Measurements from ENCODE around the gene DMXL2.

The DMXL2 gene

DNA sequence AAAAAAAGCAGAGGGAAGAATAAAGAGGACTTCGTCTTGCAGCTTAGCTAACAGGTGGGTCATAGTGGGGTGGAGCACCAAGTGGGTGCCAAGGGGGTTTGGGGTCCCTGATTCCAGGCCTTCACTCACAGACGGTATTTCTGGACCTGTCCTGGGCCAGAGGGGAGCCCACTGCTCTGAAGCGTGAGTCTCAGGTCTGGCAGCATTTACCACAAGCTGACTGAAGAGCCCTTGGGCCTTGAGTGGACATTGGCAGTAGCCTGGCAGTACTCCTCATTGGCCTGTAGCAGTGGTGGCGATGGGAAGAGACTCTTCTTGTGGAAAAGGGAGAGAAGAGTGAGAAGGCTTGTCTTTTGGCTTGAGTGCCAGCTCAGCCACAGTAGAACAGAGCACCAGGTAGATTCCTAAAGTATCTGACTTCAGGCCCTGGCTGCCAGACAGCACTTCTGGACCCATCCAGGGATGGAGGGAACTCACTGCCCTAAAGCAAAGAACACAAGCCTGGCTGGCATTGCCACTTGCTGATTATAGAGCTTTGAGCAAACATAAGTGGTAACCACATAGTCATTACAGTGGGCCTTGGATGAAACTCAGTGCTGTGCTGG is 208.2 kb downstream of the DMXL2 start:
- TF ChIP-seq, protein P1, sequence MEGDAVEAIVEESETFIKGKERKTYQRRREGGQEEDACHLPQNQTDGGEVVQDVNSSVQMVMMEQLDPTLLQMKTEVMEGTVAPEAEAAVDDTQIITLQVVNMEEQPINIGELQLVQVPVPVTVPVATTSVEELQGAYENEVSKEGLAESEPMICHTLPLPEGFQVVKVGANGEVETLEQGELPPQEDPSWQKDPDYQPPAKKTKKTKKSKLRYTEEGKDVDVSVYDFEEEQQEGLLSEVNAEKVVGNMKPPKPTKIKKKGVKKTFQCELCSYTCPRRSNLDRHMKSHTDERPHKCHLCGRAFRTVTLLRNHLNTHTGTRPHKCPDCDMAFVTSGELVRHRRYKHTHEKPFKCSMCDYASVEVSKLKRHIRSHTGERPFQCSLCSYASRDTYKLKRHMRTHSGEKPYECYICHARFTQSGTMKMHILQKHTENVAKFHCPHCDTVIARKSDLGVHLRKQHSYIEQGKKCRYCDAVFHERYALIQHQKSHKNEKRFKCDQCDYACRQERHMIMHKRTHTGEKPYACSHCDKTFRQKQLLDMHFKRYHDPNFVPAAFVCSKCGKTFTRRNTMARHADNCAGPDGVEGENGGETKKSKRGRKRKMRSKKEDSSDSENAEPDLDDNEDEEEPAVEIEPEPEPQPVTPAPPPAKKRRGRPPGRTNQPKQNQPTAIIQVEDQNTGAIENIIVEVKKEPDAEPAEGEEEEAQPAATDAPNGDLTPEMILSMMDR (IDR thresholded peaks at IDR 0.05; ENCODE audit: extremely low read depth, missing control alignments) = no peak
- no peak for DNase-seq (ENCODE audit: low spot score)

GRCh38 chr15:51405693-51406523 is 216.7 kb downstream of the DMXL2 start:
- TF ChIP-seq, protein P1 (IDR thresholded peaks at IDR 0.05; ENCODE audit: extremely low read depth, missing control alignments) = no peak
- DNase-seq (ENCODE audit: low spot score) = no peak

- TF ChIP-seq, protein P1 (IDR thresholded peaks at IDR 0.05; ENCODE audit: extremely low read depth, missing control alignments) = no peak
- no peak for DNase-seq (ENCODE audit: low spot score)
Measured at GRCh38 chr15:51403946-51404695, 218.4 kb downstream of the DMXL2 start.

DNA sequence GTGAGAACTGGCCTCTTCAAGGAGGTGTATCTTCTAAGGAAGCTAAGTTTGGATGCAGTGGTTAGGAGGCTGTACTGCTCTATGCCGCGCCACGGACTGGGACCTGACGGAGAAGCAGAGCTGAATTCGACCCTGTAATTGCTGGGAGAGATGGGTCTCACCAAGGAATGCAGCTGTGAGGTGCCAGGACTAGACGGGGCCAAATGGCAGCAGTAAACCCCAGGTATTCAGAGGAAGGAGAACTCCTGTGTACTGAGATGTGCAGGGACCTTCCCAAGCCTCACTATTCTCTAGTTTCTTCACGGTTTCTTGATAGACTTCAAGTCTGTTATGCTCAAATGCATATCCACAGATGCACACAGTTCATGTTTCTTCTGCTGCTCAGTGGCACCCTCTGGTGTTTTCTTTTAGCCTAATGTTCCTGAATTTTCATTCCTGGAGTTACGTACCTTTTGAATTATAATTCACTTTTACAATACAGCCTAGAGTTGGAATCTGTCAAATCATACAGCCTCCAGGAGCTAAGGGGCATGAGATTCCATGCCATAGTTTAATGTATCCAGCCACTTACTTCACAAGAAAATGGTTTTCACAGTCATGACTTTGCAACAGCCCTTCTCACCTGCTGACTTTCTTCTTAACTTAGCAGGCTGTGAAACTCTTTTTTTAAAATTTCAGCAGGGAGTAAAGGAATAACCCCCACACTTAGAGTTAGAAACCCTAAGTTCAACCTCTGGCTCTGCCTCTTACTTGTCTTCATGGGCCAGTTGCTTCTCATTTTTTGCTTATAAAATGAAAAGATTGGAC is 219.3 kb downstream of the DMXL2 start:
- TF ChIP-seq, protein P1 (IDR thresholded peaks at IDR 0.05; ENCODE audit: extremely low read depth, missing control alignments) = peak; percentile 40
- DNase-seq (ENCODE audit: low spot score) = peak; percentile 38

DNA sequence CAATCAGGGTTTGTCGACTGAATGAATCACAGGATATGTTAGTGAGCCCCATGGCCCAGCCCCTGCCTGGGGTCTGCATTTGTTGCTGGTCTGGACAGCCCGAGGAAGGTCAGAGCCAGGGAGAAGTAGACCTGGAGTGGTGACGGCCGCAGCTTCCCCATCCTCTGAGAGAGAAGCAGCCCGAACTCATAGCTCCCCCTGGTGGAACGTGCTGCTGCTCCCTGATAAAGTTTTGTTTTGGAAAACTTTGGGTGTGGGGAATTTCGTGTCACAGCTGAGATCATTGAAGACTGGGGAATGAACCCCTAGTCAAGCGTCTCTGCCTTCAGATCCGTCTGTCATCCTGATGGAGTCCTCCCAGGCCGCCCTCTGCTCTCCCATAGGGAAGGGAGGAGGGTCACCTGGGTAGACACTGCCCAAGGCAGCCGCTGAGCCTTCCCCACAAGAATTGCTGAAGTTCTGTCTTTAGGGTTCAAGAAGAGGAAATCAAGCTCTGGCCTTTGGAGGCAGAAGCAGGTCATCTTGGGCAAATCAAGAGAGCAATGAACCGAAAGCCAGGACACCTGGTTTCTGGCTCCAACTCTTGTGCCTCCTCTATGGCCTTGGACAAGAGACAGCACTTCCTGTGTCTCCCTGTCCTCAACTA is 220.6 kb downstream of the DMXL2 start:
- TF ChIP-seq, protein P1 (IDR thresholded peaks at IDR 0.05; ENCODE audit: extremely low read depth, missing control alignments) = peak; percentile 51
- peak; percentile 61 for DNase-seq (ENCODE audit: low spot score)

- no peak for DNase-seq (ENCODE audit: low spot score)
- TF ChIP-seq, protein P1 (IDR thresholded peaks at IDR 0.05; ENCODE audit: extremely low read depth, missing control alignments) = no peak
Measured at GRCh38 chr15:51401051-51401780, 221.4 kb downstream of the DMXL2 start.
